Hypothalamus (tissue), 51 donors: ENCODE data around the gene DAAM2.

Experiments
- DNase-seq, 51 donors: peaks; one replicate each; lab custom pipeline; 2025; lab: John Stamatoyannopoulos, UW

The DAAM2 gene

DNA sequence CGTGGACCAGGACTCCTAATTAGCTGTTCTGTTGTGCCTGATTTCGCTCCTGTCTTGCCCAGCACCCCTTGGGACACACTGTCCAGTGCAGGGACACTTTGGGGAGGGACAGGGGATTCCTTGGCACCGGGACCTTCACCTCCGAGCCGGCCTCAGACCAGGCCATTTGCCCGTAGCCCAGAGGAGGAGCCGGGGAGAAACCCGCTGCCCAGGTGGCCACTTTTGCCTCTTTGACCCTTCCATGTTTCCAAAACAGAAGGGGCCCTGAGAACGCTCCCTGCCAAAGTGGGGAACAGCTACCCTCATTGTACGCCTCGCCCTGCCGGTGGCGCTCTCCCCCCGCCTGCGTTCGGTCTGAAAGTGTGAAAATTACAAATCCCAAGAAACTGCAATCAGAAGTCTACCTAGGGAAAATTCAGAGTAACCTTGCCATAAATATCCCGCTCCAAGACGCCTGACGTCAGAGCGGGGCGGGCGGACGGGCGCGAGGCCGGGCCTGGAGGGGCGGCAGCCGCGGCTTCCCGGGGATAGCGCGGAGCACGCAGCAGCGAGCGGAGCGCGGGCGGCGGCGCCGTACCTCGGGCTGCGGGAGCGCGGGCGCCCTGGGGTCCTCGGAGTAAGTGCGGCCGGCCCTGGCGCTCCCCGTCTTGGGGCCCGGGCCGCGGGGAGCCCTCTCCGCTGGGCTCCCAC, at the start of gene DAAM2:
TSS of gene DAAM2 (plus strand) at position 527 of the 690 bp plus-strand sequence. CDS start 63,927 bp downstream, outside the sequence.
- peak in 32 of 51 donors; percentile 37 to 82 (median 54) for DNase-seq

DNA sequence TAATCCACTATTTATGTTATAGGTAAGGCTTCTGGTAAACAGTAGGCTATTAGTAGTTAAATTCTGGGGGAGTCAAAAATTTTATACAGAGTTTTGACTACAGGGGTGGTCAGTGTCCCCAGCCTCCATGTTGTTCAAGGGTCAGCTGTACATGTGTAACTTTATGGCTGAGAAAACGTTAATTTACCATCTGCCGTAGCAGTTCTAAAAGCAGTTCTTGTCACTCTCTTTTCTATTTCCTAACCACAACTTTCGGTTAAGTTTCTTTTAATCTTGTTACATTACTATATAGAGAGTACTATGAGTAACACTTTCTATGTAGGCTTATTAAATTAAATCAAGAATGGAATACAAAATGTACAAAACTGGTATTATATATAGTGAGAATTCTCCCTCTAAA, 45.4 kb upstream of the DAAM2 start:
- no peak for DNase-seq

DNA sequence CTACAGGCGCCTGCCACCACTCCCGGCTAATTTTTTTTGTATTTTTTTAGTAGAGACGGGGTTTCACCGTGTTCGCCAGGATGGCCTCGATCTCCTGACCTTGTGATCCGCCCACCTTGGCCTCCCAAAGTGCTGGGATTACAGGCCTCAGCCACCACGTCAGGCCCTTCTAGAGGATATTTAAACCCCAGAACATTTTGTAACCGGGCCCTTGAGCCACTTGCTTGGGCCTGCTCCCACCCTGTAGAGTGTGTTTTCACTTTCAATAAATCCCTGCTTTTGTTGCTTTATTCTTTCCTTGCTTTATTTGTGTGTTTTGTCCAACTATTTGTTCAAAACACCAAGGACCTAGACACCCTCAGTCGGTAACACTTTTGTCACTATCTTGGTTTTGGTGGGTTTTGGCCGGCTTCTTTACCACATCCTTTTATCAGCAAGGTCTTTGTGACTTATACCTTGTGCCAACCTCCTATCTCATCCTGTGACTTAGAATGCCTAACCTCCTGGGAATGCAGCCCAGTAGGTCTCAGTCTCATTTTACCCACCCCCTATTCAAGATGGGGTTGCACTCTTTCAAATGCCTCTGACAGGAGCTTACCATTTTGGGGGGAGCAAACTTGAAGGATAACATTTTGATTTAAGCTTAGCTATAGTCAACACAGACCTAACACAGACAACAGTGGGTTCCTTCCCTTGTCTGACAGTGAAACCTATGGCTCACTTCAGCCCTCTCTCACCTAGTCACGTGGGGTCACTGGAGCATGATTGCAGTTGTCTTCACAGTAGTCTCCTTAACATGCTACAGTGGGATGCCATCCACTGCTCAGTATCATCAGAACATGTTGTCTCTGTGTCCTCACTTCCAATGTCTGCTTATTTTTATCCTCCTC, 39.1 kb upstream of the DAAM2 start:
- peak in 1 of 51 donors; percentile 17 for DNase-seq

DNA sequence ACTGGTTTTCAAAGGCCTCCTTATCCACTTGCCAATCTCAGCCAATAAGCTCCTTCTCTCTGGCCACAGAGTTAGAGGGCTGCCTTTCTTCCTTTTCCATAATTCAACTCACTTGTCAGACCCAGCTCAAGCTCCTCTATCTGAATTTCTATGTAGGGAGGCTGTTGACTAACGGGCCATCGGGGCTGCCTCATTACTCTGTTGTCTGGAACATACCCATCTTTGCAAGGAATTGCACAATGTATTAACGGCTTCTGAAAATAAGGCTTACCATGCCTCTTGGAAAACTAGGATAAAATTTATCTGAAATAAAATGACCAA, 38.5 kb upstream of the DAAM2 start:
- DNase-seq, result no peak

DNA sequence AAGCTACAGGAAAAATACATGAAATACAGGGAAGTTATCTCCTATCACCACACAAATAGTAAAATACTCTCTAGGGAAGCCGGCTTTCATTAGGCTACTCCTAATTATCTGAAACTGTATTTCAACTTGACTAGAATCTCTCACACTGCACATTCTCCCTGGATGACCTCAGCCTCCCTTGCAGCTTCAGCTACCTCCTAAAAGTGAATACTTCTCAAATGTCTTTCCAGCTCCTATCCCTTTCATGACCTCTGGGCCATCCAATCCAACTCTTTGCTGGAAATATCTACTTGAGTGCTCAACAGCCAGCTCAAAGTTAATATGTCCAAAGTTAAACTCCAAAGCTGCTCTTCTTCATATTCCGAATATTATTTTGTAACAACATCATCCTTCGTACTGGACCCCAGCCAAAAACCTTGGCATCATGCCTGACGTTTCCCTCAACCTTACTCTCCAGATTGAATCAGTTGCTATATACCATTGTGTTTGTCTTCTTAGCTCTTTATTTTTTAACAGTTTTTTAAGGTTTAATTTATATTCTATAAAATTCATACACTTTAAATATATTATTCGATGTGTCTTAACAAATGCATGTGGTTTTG, 37.6 kb upstream of the DAAM2 start:
- no peak for DNase-seq

DNA sequence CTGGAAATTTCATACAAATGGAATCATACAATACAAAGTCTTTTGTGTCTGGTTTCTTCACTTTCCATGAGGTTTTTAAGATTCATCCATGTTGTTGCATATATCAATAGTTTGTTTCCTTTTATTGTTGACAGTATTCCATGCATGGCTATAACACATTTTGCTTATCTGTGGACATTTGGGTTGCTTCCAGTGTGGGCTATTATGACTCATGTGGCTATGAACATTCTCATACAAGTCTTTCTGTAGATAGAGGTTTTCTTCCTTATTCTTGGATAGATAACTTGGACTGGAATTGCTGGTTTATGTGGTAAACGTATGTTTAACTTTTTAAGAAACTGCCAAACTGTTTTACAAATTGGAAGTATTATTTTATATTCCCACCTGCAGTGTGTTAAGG, 36.9 kb upstream of the DAAM2 start:
- DNase-seq, result no peak

DNA sequence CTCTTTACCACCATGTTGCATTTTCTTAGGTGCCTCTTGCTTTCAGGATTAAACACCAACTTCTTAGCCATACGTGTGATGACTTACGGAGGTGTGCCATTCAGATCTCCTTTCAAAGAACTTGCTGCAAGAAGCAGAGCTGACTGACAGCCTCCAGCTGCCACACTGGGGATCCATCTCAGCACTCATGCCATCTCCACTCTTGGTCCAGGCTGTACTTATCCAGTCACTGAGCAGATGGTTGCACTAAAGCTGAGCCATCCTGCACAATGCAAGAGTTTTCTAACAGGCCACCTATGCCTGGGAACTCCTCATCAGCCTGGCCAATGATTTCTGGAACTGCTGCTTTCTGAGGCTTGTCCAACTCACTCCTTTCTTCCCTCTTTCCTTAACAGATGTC, 35.6 kb upstream of the DAAM2 start:
- DNase-seq, result no peak

DNA sequence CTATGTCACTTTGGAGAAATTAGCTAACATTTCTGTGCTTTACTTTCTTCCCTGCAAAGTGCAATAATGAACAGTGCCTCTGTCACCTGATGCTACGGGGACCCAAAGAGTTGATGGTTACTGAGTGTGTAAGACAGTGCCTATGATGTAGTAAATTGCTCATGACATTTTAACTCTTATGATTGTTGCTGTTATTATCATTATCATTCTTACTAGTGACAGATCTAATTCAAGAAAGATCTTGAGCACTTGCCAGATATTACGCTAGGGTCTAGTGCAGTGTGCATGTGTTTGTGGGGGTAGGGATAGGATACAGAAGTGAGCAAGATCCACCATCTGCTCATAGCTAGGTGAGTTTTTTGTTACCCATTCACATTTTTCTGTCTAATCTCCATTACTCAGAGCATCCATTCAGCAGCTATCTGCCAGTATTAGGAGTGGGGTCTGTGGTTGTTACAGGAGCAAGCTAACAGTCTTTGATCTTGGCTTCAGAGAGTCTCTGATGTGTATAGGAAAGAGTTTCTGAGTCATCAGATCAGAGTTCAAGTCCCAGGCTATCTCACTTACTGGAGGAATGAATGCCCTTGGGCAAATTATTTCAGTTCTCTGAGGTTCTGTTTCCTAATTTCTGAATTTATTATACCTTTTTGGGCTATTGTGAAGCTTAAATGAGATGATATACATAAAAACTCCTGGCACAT, 33.1 kb upstream of the DAAM2 start:
- no peak for DNase-seq

DNA sequence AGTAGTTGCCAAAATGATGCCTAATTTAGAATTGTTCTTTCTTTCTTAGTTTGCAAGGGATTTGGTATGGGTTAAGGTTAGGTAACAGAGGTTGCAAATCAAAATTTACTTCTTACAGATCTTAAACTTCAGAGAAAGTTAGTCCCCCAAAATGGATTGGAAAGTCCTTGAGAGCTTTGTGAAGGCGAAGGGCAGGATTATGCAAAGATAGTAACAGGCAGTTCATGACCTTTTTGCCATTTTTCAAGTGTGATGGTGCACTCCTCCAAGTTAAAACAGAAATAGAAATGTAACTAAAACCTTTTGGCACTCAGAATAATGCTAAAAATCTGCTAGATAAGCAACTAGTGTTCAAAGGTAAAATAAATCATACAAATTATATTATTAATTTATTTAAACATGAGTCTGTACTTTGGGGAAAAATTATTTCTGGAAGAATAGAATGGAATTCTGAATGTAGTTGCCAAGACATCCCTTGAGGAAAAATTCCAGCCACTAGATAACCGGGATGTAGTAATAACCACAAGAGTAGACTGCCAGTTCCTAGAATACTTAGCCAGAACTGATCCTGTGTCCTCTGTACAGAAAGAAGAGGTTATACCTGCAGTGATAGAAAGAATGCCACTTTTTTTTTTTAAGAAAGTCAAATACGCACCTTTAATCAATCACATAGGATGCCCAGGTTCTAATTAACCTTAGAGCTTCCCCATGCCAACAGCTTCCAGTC, 31.8 kb upstream of the DAAM2 start:
- DNase-seq, result no peak

DNA sequence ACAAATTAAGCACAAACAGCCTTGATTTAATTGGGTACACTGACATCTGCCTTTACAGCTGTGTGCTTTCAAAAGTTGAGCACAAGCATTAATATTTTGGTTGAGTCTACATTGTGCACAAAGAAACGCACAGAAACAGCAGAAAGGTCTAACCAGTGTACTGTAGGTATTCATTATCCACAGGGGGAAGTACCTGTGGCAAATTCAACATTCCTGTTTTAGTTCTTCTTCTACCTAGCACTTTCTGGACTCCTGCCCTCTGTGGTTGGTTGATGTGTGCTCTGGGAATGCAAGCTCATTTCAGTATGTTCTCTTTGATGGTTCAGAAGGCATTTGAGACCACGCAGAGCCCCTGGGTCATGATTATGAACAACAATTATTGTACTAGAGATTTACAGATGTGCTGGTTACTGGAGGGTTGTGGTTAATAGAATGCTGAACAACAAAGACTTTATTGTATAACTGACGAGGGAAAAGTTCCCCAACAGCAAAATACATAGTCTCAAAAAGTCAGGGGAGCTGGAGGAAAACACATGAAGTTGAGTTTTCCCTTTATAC, 26.6 kb upstream of the DAAM2 start:
- peak in 2 of 51 donors; percentile 26 for DNase-seq

DNA sequence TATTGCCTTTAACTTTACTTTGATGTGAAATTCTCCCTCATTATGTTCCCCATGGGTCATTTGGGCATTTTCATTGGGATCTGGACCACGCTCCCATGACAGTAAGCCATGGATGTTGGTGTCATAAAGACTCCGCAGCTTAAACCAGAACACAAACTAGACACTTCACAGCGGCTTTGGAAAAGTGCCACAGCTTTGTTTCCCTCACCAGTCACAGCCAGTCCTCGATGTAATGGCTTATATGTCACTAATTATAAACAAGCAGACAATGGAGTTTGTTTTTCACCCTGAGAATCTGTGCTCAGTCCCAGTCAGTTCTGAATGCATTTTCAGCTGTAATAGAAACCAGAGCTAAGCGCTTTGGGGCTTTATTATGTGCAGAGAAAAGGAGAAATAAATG, 23.2 kb upstream of the DAAM2 start:
- DNase-seq, result peak in 23 of 51 donors; percentile 9 to 78 (median 54)

DNA sequence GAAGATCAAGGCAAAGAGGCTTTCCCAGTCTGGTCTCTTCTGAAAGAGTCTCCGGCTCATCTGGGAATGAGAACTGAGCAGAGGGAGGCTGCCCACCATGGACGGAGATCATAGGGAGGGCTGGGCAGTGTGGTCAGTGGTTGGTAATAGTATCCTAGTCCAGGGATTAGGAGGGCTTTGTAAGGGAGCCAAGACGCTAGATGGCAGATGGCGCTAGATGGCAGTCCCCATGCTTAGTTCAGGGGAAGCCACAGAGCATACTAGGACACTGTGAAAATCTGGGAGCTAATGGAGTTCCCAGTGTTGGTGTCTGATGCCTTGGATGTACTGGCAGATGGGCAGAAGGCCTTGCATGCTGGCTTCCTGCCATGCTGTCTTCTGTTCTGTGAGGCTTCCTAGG, 21.7 kb upstream of the DAAM2 start:
- peak in 15 of 51 donors; percentile 17 to 65 (median 45) for DNase-seq

DNA sequence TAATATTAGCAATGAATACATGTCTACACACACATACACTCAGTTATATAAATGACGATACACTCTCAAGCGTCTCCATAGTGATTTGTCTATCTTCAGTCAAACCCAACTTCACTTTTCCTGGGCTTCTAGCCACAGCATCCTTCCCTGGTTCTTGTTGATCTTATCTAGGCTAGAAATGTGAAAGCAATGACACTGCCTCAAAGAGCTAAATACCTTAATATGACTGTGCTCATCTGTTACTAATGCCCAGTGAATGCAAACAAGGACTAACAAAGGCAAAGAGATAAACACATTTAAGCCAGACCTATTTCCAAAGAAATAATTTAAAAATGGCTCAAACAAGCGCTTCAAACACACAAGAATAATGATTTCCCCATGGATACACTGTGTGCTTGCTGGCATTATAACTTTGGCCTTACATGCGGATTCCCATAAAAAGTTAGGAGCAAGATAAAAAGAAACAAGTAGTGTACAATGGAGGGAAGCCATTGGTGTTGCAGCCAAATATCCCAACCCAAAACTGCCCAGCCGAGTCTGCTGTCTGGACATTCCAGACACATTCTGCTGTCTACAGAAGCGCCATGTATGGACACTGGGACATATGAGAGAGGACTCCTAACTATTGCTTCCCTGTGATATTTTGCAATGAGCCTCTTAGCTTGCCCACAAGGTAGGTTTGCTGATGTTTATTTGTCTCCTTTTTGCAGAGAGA, 19.5 kb upstream of the DAAM2 start:
- DNase-seq, result no peak

DNA sequence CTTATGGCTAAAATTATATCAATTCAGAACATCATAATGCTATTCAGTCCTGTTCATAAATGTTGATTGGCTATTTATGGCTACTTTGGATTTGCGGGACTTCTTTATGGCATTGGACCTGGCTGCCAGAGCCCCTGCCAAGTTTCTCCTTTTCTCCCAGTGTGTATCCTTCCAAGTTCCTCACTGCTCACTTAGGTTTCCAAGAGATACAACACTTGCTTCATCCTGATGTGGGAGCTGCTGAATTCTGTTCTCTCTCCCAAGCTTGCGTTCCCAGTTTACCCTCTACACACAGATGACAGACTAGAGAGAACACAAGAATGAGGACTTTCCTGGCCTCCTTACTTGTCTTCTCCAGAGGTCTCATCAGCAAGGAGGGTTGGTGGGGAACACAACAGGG, 18.4 kb upstream of the DAAM2 start:
- peak in 2 of 51 donors; percentile 19 to 28 for DNase-seq

DNA sequence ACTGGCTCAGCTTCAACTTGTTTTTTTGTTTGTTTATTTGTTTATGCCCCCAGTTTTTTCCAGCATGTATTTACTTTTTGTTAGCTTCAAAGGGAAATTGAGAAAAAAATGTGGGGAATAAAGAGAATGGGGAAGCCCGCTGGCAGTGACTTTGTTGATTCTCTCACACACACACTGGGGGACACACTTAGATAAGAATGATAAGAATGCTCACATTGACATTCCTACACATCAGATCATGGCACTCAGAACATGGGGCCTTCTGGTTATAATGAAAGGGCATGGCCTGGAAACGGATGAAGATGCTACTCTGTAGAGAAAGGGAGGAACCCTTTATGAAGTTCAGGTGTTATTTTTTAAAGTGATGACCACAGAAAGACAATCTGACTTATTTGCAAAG, 15.6 kb upstream of the DAAM2 start:
- DNase-seq, result no peak

DNA sequence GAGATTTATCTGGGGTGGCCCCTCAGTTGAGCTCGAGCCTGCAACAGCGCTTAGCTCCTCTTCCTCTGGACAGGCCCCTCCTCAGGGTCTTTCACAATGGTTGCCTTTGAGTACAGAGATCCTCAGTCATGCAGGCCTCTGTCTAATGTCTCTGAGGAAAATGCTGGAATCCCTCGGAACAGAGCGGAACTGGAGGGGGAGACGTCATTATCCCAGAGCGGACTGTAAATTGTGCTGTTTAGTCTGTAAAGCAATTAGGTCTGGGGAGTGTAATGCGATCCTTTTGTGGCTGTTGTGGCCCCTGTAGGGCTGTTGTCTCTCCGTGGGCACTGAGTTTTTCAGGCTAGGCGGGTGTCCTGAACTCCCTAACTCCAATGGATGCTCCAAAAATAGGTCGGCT, 15.0 kb upstream of the DAAM2 start:
- peak in 1 of 51 donors; percentile 37 for DNase-seq

DNA sequence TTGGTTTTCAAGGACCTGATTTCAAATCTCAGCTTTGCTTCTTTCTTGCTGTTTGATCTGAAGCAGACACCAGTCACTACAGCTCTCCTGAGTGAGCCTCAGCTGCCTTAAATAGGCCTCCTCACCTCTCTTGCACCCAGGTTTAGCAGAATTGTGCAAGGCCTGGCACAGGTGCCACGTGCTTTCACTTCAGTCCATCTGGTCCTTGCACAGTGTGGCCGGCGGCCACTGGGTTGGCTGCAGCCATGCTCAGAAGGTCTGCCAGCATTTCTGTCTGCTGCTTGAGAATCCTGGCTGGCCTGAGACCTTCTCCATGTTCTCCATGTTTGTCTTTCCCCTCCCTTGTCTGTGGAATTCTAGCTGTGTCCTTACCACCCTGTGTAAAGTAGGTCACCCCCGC, 14.5 kb upstream of the DAAM2 start:
- peak in 6 of 51 donors; percentile 19 to 41 (median 28) for DNase-seq

DNA sequence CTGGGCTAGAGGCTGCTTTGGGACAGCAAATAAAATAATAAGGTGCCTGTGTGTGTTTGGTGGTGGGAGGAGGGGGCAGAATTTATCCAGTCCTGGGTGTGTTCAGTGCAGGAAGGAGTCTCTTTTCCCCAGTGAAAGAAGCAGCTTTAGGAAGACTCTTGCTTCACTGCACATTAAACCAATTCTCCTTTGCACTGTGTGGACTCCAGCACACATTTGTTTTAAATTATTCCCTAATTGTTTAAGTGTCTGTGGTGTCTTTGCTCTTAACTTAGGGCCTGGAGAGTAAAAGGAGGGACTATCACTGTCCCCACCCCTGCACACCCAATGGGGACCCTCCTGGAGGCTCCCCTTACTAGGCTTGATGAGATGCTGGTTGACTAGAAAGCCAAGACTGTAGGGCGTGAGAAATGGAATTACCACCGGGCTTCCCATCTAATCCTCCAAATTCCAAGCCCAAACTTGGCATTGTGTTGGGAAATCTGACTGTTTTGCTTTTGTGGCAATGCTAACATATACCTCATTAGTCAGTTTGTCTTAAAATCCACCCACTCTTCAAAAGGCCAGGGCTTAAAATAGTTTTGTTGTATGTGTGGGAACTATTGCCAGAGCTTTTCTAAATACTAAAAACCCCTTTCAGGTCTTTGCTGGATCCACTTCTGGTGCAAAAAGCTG, 13.5 kb upstream of the DAAM2 start:
- DNase-seq, result no peak

DNA sequence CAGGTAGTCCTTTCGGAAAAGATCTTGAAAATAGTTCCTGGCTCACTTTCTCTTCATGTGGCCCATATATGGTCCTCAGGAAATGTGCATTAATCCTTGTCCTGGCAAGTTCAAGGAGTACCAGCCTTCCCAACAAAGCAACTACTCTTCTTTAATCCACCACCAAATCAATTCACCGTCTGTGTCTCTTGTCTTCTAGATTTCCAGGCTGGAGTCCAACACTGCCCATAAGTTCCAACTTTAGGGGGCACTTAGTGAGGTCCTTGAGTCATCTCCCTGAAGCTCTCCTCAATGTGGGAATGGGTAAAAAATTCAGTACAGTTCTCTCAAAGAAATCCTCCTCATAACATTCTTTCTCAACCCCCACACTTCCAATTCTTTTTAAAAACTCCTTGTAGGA, 6.9 kb upstream of the DAAM2 start:
- DNase-seq, result no peak
